ENCODE data around the gene HHATL.

HHATL gene

GRCh38 chr3:42712344-42712648 is 9.7 kb upstream of the HHATL start:
- H3K9me3 ChIP-seq (ENCODE audit: control insufficient read depth, insufficient read depth, low read length) = no peaks in the 10 kb centered on the region
- H3K9ac ChIP-seq (ENCODE audit: low read depth, low read length) = no peak overlapping the region
- no peaks in the 10 kb centered on the region for H3K4me1 ChIP-seq (ENCODE audit: insufficient read depth, low read length)
- no peaks in the 10 kb centered on the region for H3K36me3 ChIP-seq (ENCODE audit: insufficient read depth, low read length)

GRCh38 chr3:42711491-42712343 is 9.1 kb upstream of the HHATL start:
- H3K4me1 ChIP-seq (ENCODE audit: insufficient read depth, low read length) = no peaks in the 10 kb centered on the region
- no peaks in the 10 kb centered on the region for H3K9me3 ChIP-seq (ENCODE audit: control insufficient read depth, insufficient read depth, low read length)
- H3K9ac ChIP-seq (ENCODE audit: low read depth, low read length) = no peak overlapping the region
- H3K36me3 ChIP-seq (ENCODE audit: insufficient read depth, low read length) = no peaks in the 10 kb centered on the region

- H3K9me3 ChIP-seq (ENCODE audit: control insufficient read depth, insufficient read depth, low read length) = no peaks in the 10 kb centered on the region
- no peaks in the 10 kb centered on the region for H3K36me3 ChIP-seq (ENCODE audit: insufficient read depth, low read length)
- H3K4me1 ChIP-seq (ENCODE audit: insufficient read depth, low read length) = no peaks in the 10 kb centered on the region
- no peak overlapping the region for H3K9ac ChIP-seq (ENCODE audit: low read depth, low read length)
Measured at GRCh38 chr3:42710323-42711021, 7.9 kb upstream of the HHATL start.

GRCh38 chr3:42709621-42710020 is 7.0 kb upstream of the HHATL start:
- Histone ChIP-seq H3K36me3 (ENCODE audit: insufficient read depth, low read length) (no peaks in the 10 kb centered on the region), H3K9me3 (ENCODE audit: control insufficient read depth, insufficient read depth, low read length) (no peaks in the 10 kb centered on the region), H3K4me1 (ENCODE audit: insufficient read depth, low read length) (no peaks in the 10 kb centered on the region), H3K9ac (ENCODE audit: low read depth, low read length) (no peak overlapping the region)

- H3K9ac ChIP-seq (ENCODE audit: low read depth, low read length) = no peak overlapping the region
- no peaks in the 10 kb centered on the region for H3K9me3 ChIP-seq (ENCODE audit: control insufficient read depth, insufficient read depth, low read length)
- H3K36me3 ChIP-seq (ENCODE audit: insufficient read depth, low read length) = no peaks in the 10 kb centered on the region
- H3K4me1 ChIP-seq (ENCODE audit: insufficient read depth, low read length) = no peaks in the 10 kb centered on the region
Measured at GRCh38 chr3:42708611-42709151, 6.1 kb upstream of the HHATL start.

GRCh38 chr3:42707620-42708355 is 5.2 kb upstream of the HHATL start:
- Histone ChIP-seq H3K9ac (ENCODE audit: low read depth, low read length) (no peak overlapping the region), H3K4me1 (ENCODE audit: insufficient read depth, low read length) (no peaks in the 10 kb centered on the region; the same call in 1 of the 2 replicates), H3K9me3 (ENCODE audit: control insufficient read depth, insufficient read depth, low read length) (no peaks in the 10 kb centered on the region), H3K36me3 (ENCODE audit: insufficient read depth, low read length) (no peaks in the 10 kb centered on the region)

GRCh38 chr3:42706721-42707619 is 4.4 kb upstream of the HHATL start:
- no peaks in the 10 kb centered on the region for H3K9me3 ChIP-seq (ENCODE audit: control insufficient read depth, insufficient read depth, low read length)
- no peak overlapping the region for H3K9ac ChIP-seq (ENCODE audit: low read depth, low read length)
- H3K36me3 ChIP-seq (ENCODE audit: insufficient read depth, low read length) = no peaks in the 10 kb centered on the region
- peaks cover 2% of the 10 kb centered on the region; the same call in 1 of the 2 replicates for H3K4me1 ChIP-seq (ENCODE audit: insufficient read depth, low read length)

- Histone ChIP-seq H3K4me1 (ENCODE audit: insufficient read depth, low read length) (peaks cover 7% of the 10 kb centered on the region; the same call in 1 of the 2 replicates), H3K36me3 (ENCODE audit: insufficient read depth, low read length) (no peaks in the 10 kb centered on the region), H3K9ac (ENCODE audit: low read depth, low read length) (no peak overlapping the region), H3K9me3 (ENCODE audit: control insufficient read depth, insufficient read depth, low read length) (no peaks in the 10 kb centered on the region)
Measured at GRCh38 chr3:42705962-42706585, 3.5 kb upstream of the HHATL start.

GRCh38 chr3:42705058-42705767 is 2.6 kb upstream of the HHATL start:
- Histone ChIP-seq H3K36me3 (ENCODE audit: insufficient read depth, low read length) (no peaks in the 10 kb centered on the region), H3K9ac (ENCODE audit: low read depth, low read length) (no peak overlapping the region), H3K4me1 (ENCODE audit: insufficient read depth, low read length) (peaks cover 7% of the 10 kb centered on the region; the same call in 1 of the 2 replicates), H3K9me3 (ENCODE audit: control insufficient read depth, insufficient read depth, low read length) (no peaks in the 10 kb centered on the region)

GRCh38 chr3:42704136-42704841 is 1.7 kb upstream of the HHATL start:
- Histone ChIP-seq H3K36me3 (ENCODE audit: insufficient read depth, low read length) (no peaks in the 10 kb centered on the region), H3K9ac (ENCODE audit: low read depth, low read length) (no peak overlapping the region), H3K4me1 (ENCODE audit: insufficient read depth, low read length) (peaks cover 7% of the 10 kb centered on the region; the same call in 1 of the 2 replicates), H3K9me3 (ENCODE audit: control insufficient read depth, insufficient read depth, low read length) (no peaks in the 10 kb centered on the region)

- no peaks in the 10 kb centered on the region for H3K9me3 ChIP-seq (ENCODE audit: control insufficient read depth, insufficient read depth, low read length)
- no peak overlapping the region for H3K9ac ChIP-seq (ENCODE audit: low read depth, low read length)
- peaks cover 7% of the 10 kb centered on the region; the same call in 1 of the 2 replicates for H3K4me1 ChIP-seq (ENCODE audit: insufficient read depth, low read length)
- H3K36me3 ChIP-seq (ENCODE audit: insufficient read depth, low read length) = no peaks in the 10 kb centered on the region
Measured at GRCh38 chr3:42703695-42704025, 1.1 kb upstream of the HHATL start.

- Histone ChIP-seq H3K9ac (ENCODE audit: low read depth, low read length) (no peak overlapping the region), H3K9me3 (ENCODE audit: control insufficient read depth, insufficient read depth, low read length) (no peaks in the 10 kb centered on the region), H3K36me3 (ENCODE audit: insufficient read depth, low read length) (no peaks in the 10 kb centered on the region), H3K4me1 (ENCODE audit: insufficient read depth, low read length) (peaks cover 7% of the 10 kb centered on the region; the same call in 1 of the 2 replicates)
Measured at GRCh38 chr3:42702982-42703694, 540 bp upstream of the HHATL start.
